C4-2B (cell line): ENCODE measurements around the gene NHLRC1.

Experiments used
- ZFX ChIP-seq: fragments of 450-650 bp; IDR thresholded peaks from 2 replicates; pipeline ENCODE4 v1.6.1; 2017
- TF ChIP-seq, protein P1 (sequence below): fragments of 450-650 bp; conservative IDR thresholded peaks from 2 replicates; pipeline ENCODE4 v1.5.1; 2017; ENCODE audit warnings: mild to moderate bottlenecking

DNA sequence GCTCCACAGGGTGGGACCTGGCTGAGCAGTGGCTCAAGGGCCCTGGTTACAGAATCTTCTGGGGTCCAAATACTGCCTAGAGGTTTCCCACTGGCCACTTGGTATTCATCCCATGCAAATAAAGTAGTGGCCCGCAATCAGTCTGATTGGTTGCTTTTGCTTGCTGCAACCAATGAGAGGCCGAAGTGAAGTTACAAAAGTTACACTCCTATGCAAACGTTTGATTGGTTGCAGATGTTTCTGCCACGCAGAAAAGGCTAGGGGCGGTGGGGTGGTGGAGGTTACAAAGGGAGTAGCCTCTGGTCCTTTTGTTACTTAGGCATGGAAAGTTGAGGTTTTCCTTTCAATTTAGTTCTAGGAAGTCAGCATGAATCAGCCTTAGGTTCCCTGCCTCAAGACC, 3.6 kb upstream of the NHLRC1 start:
- TF ChIP-seq, protein P1, sequence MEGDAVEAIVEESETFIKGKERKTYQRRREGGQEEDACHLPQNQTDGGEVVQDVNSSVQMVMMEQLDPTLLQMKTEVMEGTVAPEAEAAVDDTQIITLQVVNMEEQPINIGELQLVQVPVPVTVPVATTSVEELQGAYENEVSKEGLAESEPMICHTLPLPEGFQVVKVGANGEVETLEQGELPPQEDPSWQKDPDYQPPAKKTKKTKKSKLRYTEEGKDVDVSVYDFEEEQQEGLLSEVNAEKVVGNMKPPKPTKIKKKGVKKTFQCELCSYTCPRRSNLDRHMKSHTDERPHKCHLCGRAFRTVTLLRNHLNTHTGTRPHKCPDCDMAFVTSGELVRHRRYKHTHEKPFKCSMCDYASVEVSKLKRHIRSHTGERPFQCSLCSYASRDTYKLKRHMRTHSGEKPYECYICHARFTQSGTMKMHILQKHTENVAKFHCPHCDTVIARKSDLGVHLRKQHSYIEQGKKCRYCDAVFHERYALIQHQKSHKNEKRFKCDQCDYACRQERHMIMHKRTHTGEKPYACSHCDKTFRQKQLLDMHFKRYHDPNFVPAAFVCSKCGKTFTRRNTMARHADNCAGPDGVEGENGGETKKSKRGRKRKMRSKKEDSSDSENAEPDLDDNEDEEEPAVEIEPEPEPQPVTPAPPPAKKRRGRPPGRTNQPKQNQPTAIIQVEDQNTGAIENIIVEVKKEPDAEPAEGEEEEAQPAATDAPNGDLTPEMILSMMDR, result no peak
- no peak for TF ChIP-seq ZFX
